BE2C (cell line): ENCODE measurements around the gene LMO3.

Experiments
- DNase-seq: peaks from one replicate; pipeline ENCODE4 v3.0.0-alpha.2; 2020
- H3K27me3 ChIP-seq: fragments of 250-450 bp; sonication (Bioruptor Pico); 2 replicates; pipeline ENCODE4 v1.5.1; 2020; ENCODE audit warnings: mild to moderate bottlenecking
- H3K36me3 ChIP-seq: fragments of 250-450 bp; sonication (Bioruptor Pico); 2 replicates; pipeline ENCODE4 v1.5.1; 2020; ENCODE audit warnings: mild to moderate bottlenecking
- H3K4me1 ChIP-seq: fragments of 250-450 bp; sonication (Bioruptor Pico); 2 replicates; pipeline ENCODE4 v1.5.1; 2020
- H3K4me3 ChIP-seq: 2 replicates; pipeline ENCODE4 v1.5.1; 2011; ENCODE audit warnings: low read depth, low read length
- H3K9me3 ChIP-seq: fragments of 250-450 bp; sonication (Bioruptor Pico); 2 replicates; pipeline ENCODE4 v1.5.1; 2020
- CTCF ChIP-seq: IDR thresholded peaks from 2 replicates; pipeline ENCODE4 v1.5.1; 2012; ENCODE audit warnings: mild to moderate bottlenecking, low read depth, low read length

The LMO3 gene

GRCh38 chr12:16520328-16520727 lies 85.6 kb downstream of the LMO3 start:
- no peak for TF ChIP-seq CTCF
- Histone ChIP-seq H3K4me3 (no peak overlapping the region), H3K4me1 (no peaks in the 10 kb centered on the region), H3K36me3 (no peaks in the 10 kb centered on the region), H3K9me3 (no peaks in the 10 kb centered on the region), H3K27me3 (no peaks in the 10 kb centered on the region)
- DNase-seq, result no peak

- no peak for DNase-seq
- H3K27me3 ChIP-seq, result no peaks in the 10 kb centered on the region
- H3K36me3 ChIP-seq, result no peaks in the 10 kb centered on the region
- H3K9me3 ChIP-seq, result no peaks in the 10 kb centered on the region
- TF ChIP-seq CTCF, result no peak
- H3K4me3 ChIP-seq, result no peak overlapping the region
- H3K4me1 ChIP-seq, result no peaks in the 10 kb centered on the region
Measured at GRCh38 chr12:16515666-16516065, 90.3 kb downstream of the LMO3 start.

- Histone ChIP-seq H3K9me3 (no peaks in the 10 kb centered on the region), H3K27me3 (no peaks in the 10 kb centered on the region), H3K36me3 (no peaks in the 10 kb centered on the region), H3K4me3 (no peak overlapping the region), H3K4me1 (no peaks in the 10 kb centered on the region)
- no peak for TF ChIP-seq CTCF
- DNase-seq, result no peak
Measured at GRCh38 chr12:16513231-16513630, 92.7 kb downstream of the LMO3 start.

DNA sequence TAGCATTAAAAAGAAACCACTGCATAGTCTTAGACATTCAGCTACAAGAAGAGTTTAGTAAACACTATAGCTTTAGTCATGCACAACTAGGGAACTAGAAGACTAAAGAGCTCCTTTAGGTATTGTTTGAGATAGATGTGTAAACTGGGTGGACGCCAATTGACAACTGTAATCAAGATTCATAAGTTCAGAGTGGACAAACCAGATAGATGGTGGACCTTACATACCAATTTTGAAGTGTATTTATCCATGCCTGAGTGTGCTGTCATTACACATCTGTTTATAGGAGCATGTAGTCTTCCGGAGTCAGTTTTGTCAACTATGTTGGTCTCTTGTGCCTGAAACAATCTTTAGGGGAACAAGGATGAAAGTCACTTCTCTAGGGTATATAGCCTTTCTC lies 96.6 kb downstream of the LMO3 start:
- H3K4me1 ChIP-seq, result no peaks in the 10 kb centered on the region
- no peaks in the 10 kb centered on the region for H3K9me3 ChIP-seq
- no peak for TF ChIP-seq CTCF
- H3K4me3 ChIP-seq, result no peak overlapping the region
- H3K27me3 ChIP-seq, result no peaks in the 10 kb centered on the region
- no peak for DNase-seq
- no peaks in the 10 kb centered on the region for H3K36me3 ChIP-seq

DNA sequence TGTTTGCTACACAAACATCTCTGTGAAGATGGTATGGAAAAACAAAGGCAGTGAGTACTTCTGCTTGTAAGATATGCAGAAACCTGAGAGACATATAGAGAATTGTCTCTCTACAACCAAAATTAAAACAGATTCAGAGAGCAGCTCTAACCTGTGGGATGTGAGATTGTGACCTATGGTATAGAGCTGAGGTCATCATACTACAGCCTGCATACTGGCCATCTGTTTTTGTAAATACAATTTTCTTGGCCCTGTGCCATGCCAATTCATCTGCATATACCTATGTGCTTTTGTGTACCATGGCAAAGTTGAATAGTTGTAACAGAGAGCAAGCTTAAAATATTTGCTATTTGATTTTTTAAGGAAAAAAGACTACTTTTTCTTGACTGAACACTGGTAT lies 99.6 kb downstream of the LMO3 start:
- Histone ChIP-seq H3K36me3 (no peaks in the 10 kb centered on the region), H3K27me3 (no peaks in the 10 kb centered on the region), H3K9me3 (no peaks in the 10 kb centered on the region), H3K4me1 (no peaks in the 10 kb centered on the region), H3K4me3 (no peak overlapping the region)
- DNase-seq, result no peak
- no peak for TF ChIP-seq CTCF

GRCh38 chr12:16504200-16504599 lies 101.8 kb downstream of the LMO3 start:
- DNase-seq, result no peak
- Histone ChIP-seq H3K27me3 (no peaks in the 10 kb centered on the region), H3K36me3 (no peaks in the 10 kb centered on the region), H3K9me3 (no peaks in the 10 kb centered on the region), H3K4me1 (no peaks in the 10 kb centered on the region), H3K4me3 (no peak overlapping the region)
- TF ChIP-seq CTCF, result no peak
